Measurements from ENCODE around the gene ASXL2.
"Not testable (repeated sequence)": the region's sequence is repeated elsewhere in the genome, so short reads cannot be mapped to it uniquely, and the experiment has no call there.

- TF ChIP-seq ZFP30 (CRISPR knock-in tag; IDR thresholded peaks at IDR 0.05); CREB5 (CRISPR knock-in tag; IDR thresholded peaks at IDR 0.05; ENCODE audit: low read depth); ARNTL (CRISPR knock-in tag; IDR thresholded peaks at IDR 0.05; ENCODE audit: borderline replicate concordance, low read depth); CSDC2 (CRISPR knock-in tag; IDR thresholded peaks at IDR 0.05); ZC3H10 (CRISPR knock-in tag; IDR thresholded peaks at IDR 0.05); ISL1 (CRISPR knock-in tag; IDR thresholded peaks at IDR 0.05): not testable (repeated sequence)
Measured at GRCh38 chr2:25913696-25913973, 35.3 kb upstream of the ASXL2 start.

All from SK-N-SH treated with all-trans-retinoic acid at 6 μM for 48 hours (cell line).